ENCODE data around the gene ZNF814. TPM values are rescaled to one million over a fixed set of nuclear protein-coding genes. Genes with fewer than 3 reads are reported as not detected.
"Not testable (repeated sequence)": the region's sequence is repeated elsewhere in the genome, so short reads cannot be mapped to it uniquely, and the experiment has no call there.

The ZNF814 gene
- total RNA-seq, 2 donors from 2014 or later, result 10.9 to 12.7 TPM

- peaks cover 89% of the 10 kb centered on the region for H3K9me3 ChIP-seq
- no peak overlapping the region for H3K27ac ChIP-seq
- ATAC-seq (ENCODE audit: insufficient number of reproducible peaks, low FRiP score, low read depth) (no peak), DNase-seq (ENCODE audit: low spot score) (no peak)
- no peak overlapping the region for H3K4me3 ChIP-seq
- peaks cover 29% of the 10 kb centered on the region for H3K36me3 ChIP-seq
- H3K27me3 ChIP-seq (replicated peaks; ENCODE audit: insufficient read depth), result no peaks in the 10 kb centered on the region
- H3K4me1 ChIP-seq (ENCODE audit: control insufficient read depth in 1 of 2, low read depth in 2 of 2), result no peaks in the 10 kb centered on the region
- TF ChIP-seq CTCF (IDR thresholded peaks at IDR 0.05), result no peak
These were observed 18.6 kb downstream of the ZNF814 start for GRCh38 chr19:57870225-57870624.

GRCh38 chr19:57869655-57870054, 19.2 kb downstream of the ZNF814 start:
- not testable (repeated sequence) for H3K27me3 ChIP-seq (replicated peaks; ENCODE audit: insufficient read depth); H3K27ac ChIP-seq; ATAC-seq (ENCODE audit: insufficient number of reproducible peaks, low FRiP score, low read depth); H3K4me1 ChIP-seq (ENCODE audit: control insufficient read depth in 1 of 2, low read depth in 2 of 2); DNase-seq (ENCODE audit: low spot score); H3K4me3 ChIP-seq
- peaks cover 32% of the 10 kb centered on the region for H3K36me3 ChIP-seq
- H3K9me3 ChIP-seq, result peaks cover 90% of the 10 kb centered on the region

GRCh38 chr19:57867868-57868492, 20.9 kb downstream of the ZNF814 start:
- Histone ChIP-seq H3K36me3 (peaks cover 41% of the 10 kb centered on the region), H3K9me3 (peaks cover 81% of the 10 kb centered on the region), H3K27me3 (replicated peaks; ENCODE audit: insufficient read depth) (no peaks in the 10 kb centered on the region), H3K4me1 (ENCODE audit: control insufficient read depth in 1 of 2, low read depth in 2 of 2) (no peaks in the 10 kb centered on the region), H3K4me3 (no peak overlapping the region), H3K27ac (no peak overlapping the region)
- TF ChIP-seq CTCF (IDR thresholded peaks at IDR 0.05), result no peak
- DNase-seq (ENCODE audit: low spot score) (no peak), ATAC-seq (ENCODE audit: insufficient number of reproducible peaks, low FRiP score, low read depth) (no peak)

GRCh38 chr19:57862351-57862750, 26.5 kb downstream of the ZNF814 start:
- Histone ChIP-seq H3K9me3 (peaks cover 73% of the 10 kb centered on the region), H3K4me3 (peak overlapping the region; percentile 5), H3K36me3 (peaks cover 77% of the 10 kb centered on the region)
- ATAC-seq (ENCODE audit: insufficient number of reproducible peaks, low FRiP score, low read depth); H3K27me3 ChIP-seq (replicated peaks; ENCODE audit: insufficient read depth); H3K27ac ChIP-seq; H3K4me1 ChIP-seq (ENCODE audit: control insufficient read depth in 1 of 2, low read depth in 2 of 2); DNase-seq (ENCODE audit: low spot score): not testable (repeated sequence)

GRCh38 chr19:57854117-57854516, 34.7 kb downstream of the ZNF814 start:
- H3K4me3 ChIP-seq; H3K4me1 ChIP-seq (ENCODE audit: control insufficient read depth in 1 of 2, low read depth in 2 of 2); H3K27me3 ChIP-seq (replicated peaks; ENCODE audit: insufficient read depth); DNase-seq (ENCODE audit: low spot score); H3K27ac ChIP-seq; ATAC-seq (ENCODE audit: insufficient number of reproducible peaks, low FRiP score, low read depth): not testable (repeated sequence)
- H3K9me3 ChIP-seq, result peaks cover 38% of the 10 kb centered on the region
- H3K36me3 ChIP-seq, result peaks cover 38% of the 10 kb centered on the region

GRCh38 chr19:57851812-57852603, 36.8 kb downstream of the ZNF814 start:
- Histone ChIP-seq H3K9me3 (peaks cover 23% of the 10 kb centered on the region), H3K36me3 (peaks cover 24% of the 10 kb centered on the region)
- not testable (repeated sequence) for H3K4me3 ChIP-seq; H3K4me1 ChIP-seq (ENCODE audit: control insufficient read depth in 1 of 2, low read depth in 2 of 2); DNase-seq (ENCODE audit: low spot score); ATAC-seq (ENCODE audit: insufficient number of reproducible peaks, low FRiP score, low read depth); H3K27me3 ChIP-seq (replicated peaks; ENCODE audit: insufficient read depth); H3K27ac ChIP-seq

- peak overlapping the region; percentile 81 for H3K4me3 ChIP-seq
- no peaks in the 10 kb centered on the region for H3K27me3 ChIP-seq (replicated peaks; ENCODE audit: insufficient read depth)
- H3K4me1 ChIP-seq (ENCODE audit: control insufficient read depth in 1 of 2, low read depth in 2 of 2), result peaks cover 0 to 8% of the 10 kb centered on the region in 2 donors
- H3K36me3 ChIP-seq, result peaks cover 14% of the 10 kb centered on the region
- ATAC-seq (ENCODE audit: insufficient number of reproducible peaks, low FRiP score, low read depth) (no peak), DNase-seq (ENCODE audit: low spot score) (no peak)
- H3K9me3 ChIP-seq, result peaks cover 19% of the 10 kb centered on the region
- no peak for TF ChIP-seq CTCF (IDR thresholded peaks at IDR 0.05)
- H3K27ac ChIP-seq, result no peak overlapping the region
These were observed 38.3 kb downstream of the ZNF814 start for GRCh38 chr19:57850553-57851017.

GRCh38 chr19:57849666-57850473, 39.0 kb downstream of the ZNF814 start, which contains the start of gene ZNF587:
Gene ZNF587 (plus strand): TSS chr19:57849859. CDS start chr19:57850039, 180 bp downstream.
- Histone ChIP-seq H3K27ac (peak within 1 kb of the TSS in 1 of 2 donors; percentile 57), H3K36me3 (peaks cover 11% of the 10 kb centered on the region), H3K4me3 (peak within 1 kb of the TSS; percentile 81), H3K9me3 (peaks cover 12% of the 10 kb centered on the region)
- H3K27me3 ChIP-seq (replicated peaks; ENCODE audit: insufficient read depth); H3K4me1 ChIP-seq (ENCODE audit: control insufficient read depth in 1 of 2, low read depth in 2 of 2); DNase-seq (ENCODE audit: low spot score): not testable (repeated sequence)
- peak; percentile 83 for ATAC-seq (ENCODE audit: insufficient number of reproducible peaks, low FRiP score, low read depth)

GRCh38 chr19:57849162-57849665, 39.6 kb downstream of the ZNF814 start:
- not testable (repeated sequence) for H3K9me3 ChIP-seq; DNase-seq (ENCODE audit: low spot score); H3K27me3 ChIP-seq (replicated peaks; ENCODE audit: insufficient read depth); H3K4me1 ChIP-seq (ENCODE audit: control insufficient read depth in 1 of 2, low read depth in 2 of 2); H3K27ac ChIP-seq; ATAC-seq (ENCODE audit: insufficient number of reproducible peaks, low FRiP score, low read depth)
- Histone ChIP-seq H3K4me3 (peak overlapping the region; percentile 81), H3K36me3 (peaks cover 11% of the 10 kb centered on the region)
